GM23248 (cell line): ENCODE results near the gene IER3IP1.

Experiments used
- EZH2 ChIP-seq: fragments of 200-600 bp; sonication (generic); IDR thresholded peaks from 2 replicates; pipeline ENCODE4 v1.6.1; 2018; ENCODE audit warnings: antibody characterized with exemption, mild to moderate bottlenecking; ENCODE audit not compliant: insufficient read depth, poor library complexity, severe bottlenecking
- EZH2phosphoT487 ChIP-seq: fragments of 200-600 bp; sonication (generic); IDR thresholded peaks from 2 replicates; pipeline ENCODE4 v1.6.1; 2018; ENCODE audit warnings: antibody characterized with exemption, moderate library complexity, mild to moderate bottlenecking, low read depth; ENCODE audit not compliant: insufficient read depth

DNA sequence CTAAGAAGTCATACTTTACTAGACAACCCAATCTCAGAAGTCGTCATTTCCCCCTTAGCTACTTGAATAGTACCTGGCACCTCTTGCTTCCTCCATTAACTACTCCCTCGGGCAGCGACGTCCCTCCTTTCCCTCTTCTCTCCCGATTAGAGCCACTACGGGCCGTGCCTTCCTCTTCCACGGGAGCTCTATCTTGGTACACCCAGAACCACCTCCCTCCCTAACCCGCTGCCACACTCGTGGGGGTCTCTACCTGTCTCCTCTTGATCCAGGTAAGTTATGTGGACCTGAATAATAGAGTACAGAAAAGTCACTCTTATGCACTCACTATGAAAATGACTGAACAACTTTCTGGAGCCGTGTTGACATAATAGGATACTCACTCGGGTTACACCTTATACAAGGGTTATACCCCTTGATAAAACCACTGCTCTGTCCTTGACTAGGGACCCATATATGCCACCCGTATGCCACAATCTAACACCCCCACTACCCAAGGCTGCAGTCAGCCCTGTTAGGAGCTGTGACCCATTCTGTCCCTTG is 25.3 kb downstream of the IER3IP1 start:
- no peak for TF ChIP-seq EZH2
- TF ChIP-seq EZH2phosphoT487 = no peak
